GM19395 (cell line): ENCODE results near the gene DST.

Experiments used
- ATAC-seq: cut with Tn5 transposase; IDR thresholded peaks from one replicate; pipeline ENCODE4 v1.9.1; 2021; ENCODE audit warnings: mild to moderate bottlenecking, moderate library complexity; ENCODE audit not compliant: unreplicated experiment

The DST gene

DNA sequence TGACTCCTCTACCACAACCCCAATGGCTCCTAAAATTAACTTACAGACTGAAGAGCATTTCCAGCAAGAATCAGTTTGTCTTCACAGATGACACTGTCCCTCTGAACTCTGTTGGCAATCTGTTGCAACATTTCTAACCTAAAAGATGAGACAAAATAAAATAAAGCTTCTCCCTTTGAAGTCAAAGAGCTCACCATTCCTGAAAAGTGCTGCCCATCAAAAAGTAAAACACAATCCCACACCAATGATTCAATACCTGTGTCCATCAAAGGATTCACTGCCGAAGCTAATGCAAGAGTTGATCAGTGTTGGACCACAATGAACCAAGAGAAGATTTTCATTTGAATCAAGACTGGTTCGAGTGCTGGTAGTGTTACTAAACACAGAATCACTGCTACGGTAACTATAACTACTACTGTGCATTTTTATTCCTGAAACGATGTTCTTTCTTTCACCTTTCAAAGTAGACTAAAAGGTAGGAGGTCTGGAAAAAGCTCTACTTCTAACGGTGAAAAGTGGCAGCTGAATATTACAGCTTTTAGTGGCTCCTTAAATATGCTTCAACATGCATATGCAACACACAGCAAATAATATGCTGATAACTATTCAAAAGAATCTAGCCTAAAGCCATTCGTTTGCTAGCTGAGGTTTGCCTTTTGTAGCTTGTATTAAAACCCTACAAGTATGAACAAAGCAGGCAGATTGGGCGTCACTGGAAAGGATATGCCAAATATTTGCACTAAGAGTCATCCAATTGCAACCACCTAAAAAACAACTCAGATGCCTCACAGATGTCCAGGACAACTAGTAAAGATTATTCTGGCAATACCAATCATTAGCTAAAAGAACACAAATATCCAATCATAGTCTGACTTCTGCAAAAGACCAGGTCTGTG is at the start of gene DST:
Gene DST (minus strand): TSS at position 524 of the 896 bp plus-strand sequence.
- no peak for ATAC-seq

- ATAC-seq = no peak
Measured at GRCh38 chr6:56691814-56692213, 49.1 kb upstream of the DST start.

DNA sequence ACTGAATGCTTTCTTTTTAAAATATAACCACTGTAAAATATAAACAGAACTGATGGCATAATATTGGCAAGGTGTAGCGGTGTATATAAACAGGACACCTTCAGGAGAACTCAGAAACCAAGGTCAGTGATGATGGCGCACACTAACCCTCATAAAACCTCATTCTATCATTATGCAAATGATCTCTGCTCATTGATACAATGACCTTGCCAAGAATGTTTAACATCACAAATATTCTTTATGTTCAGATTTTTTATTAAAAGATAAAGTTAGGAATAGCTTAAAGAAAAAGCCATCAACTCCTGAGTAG is 48.6 kb upstream of the DST start:
- no peak for ATAC-seq

GRCh38 chr6:56690519-56691285 is 48.0 kb upstream of the DST start:
- no peak for ATAC-seq

GRCh38 chr6:56689663-56690062 is 47.0 kb upstream of the DST start:
- ATAC-seq = no peak

DNA sequence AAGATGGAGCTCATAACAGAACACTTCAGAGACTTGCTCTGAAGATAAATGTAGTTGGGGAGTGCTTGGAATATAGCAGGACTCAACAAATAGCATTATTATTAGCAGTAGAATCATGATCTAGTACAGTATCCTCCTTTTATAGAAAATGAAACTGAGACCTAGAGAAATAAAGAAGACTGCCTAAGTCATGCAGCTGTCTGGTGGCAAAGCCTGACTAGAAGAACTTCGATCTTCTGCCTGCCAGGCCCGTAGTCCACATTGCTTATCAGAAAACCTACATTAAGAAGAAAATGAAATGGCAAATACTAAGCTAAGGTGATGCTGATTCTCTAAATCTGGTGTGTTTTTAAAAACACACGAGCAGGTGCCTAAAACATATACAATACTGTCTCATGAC is 46.4 kb upstream of the DST start:
- ATAC-seq = peak; percentile 79

DNA sequence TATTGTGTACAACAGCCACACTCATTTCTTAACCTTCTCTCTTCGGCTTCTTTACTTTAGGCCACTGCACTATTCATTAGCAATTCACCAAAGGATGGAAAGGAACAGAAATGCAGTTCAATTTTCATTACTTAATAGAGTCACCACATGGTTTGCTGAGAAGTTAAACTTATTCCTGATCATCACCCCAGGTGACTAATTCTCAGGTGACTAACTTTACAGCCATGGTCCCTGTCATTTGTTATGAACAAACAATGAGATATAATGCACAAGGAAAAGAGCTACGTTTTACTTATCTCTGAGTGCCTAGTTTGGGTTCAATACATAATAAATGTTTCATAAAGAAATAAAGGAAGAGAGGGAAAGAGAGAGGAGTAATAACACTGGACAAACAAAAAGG is 45.8 kb upstream of the DST start:
- no peak for ATAC-seq

DNA sequence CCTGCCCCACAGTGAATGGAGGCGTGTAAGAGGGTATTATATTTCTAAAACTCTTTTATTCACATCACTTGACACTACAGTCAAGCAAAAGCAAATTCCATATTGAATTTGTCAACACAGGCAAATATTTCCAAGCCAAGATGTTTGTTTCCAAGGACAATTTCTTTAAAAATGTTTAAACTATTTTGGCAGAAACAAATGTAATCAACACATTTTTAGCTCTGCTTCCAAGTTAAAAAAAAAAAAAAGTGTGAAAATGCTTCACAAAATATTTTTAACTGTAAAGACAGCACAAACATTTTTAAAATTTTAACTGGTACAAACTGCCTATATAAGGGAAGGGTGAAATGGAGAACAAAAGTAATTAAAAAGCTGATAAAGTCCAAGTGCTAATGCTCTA is 44.9 kb upstream of the DST start:
- ATAC-seq = no peak

DNA sequence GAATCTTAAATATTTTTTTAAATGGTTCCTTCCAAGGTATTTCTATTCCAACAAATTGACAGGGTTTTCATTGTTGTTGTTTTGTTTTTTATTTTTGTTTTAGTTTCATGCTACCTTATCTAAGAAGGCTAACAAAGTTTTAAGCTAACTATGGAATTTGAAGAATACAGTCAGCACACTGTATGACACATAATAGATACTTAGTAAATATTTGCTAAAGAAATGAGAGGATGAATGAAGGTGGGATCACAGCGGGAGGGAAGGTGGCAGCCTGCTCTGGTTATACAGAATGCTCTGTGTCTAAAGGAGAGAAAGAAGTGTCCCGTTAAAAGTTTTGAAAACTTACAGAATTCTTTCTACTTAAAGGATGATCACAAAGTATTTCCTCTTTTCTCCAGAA is 43.7 kb upstream of the DST start:
- ATAC-seq = no peak

- ATAC-seq = no peak
Measured at GRCh38 chr6:56685994-56686393, 43.3 kb upstream of the DST start.

- ATAC-seq = no peak
Measured at GRCh38 chr6:56685102-56685733, 42.5 kb upstream of the DST start.

DNA sequence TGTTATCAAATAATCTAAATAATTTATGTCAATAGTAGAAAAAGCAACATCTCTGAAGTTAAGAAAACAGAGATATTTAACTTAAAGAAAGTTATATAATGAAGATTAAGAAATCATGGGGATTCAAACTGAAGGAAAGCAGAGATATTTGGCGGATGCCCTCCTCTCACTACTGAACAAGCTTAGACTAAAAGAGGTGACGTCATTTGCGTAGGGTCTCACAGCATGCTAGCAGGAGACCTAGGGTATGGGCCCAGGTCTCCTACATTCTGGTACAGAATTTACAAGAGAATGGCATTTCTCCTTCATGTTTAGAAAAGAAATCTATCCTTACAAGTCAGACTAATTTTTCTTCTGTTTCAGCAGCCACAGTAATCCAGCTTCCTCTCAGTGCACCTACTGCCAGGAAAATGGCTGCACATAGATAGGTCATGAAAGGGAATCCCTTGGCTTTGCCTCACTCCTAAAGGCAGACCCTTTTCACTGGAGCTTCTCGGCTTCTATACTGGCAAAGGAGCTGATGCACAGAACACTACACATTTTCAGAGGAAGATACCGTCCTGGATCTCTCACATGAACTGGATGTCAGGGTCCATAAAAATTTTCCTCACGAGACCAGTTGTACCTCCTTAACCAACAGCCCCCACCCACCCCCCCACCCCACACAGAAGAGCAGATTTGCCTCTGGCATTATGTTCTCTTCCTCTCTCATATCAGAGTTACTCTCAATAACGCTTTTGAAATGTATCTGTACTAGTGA is 41.8 kb upstream of the DST start:
- ATAC-seq = no peak

DNA sequence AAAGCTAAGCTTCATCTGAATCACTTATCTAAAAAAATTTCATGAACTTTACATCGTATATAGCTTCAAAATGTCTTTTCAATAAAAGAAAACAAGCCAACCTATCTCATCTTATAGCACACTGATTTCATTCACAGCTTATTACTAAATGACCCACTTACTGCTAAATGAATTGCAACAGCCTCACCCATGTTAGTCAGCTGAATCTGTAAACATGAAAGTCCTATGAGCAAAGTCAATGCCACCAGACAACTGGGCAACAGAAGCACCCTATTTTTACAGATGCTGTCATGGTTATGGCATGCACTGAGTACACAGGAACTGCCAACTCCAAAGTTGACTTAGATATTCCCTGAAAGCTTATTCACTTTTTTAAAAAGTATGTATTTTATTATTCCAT is 41.2 kb upstream of the DST start:
- ATAC-seq = no peak

GRCh38 chr6:56682635-56683034 is 39.9 kb upstream of the DST start:
- no peak for ATAC-seq

- ATAC-seq = no peak
Measured at GRCh38 chr6:56677559-56677958, 34.9 kb upstream of the DST start.

DNA sequence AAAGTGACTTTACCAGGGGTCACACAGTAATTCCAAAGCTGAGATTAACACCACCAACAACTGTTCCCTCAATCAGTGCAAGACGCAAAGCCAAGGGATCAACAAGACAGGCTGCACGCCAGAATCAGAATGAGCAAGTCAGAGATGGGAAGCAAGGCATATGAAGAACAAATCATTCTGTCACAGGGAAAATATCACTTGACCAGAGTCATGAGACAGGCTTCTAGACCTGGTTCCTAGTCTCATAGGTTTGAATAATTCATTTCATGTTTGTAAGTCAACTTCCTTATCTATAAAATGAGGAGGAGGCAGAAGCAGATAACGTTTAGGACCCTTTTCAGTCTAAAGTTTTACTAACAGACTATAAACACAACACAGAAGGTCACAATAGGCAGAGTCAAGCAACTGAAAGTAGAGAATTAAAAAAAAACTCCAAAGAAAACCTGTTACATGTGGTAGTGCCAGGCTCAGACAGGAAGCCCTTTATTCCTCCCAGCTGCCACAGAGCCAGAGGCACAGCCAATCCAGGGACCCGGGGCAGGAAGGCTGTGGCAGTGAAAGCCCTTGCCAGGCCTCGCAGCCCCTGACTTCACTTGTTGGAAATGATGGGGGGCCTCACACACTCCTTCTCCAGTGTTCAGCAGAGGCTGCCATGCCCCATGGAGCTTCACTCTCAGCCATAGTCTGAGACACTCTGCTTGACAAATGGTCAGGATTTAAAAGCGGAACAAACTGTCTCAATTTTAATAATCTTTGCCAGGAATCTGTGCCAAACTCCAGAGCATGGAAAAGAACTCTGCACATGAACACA is 29.2 kb upstream of the DST start:
- no peak for ATAC-seq

- no peak for ATAC-seq
Measured at GRCh38 chr6:56671160-56671559, 28.5 kb upstream of the DST start.

GRCh38 chr6:56669041-56669440 is 26.4 kb upstream of the DST start:
- no peak for ATAC-seq

GRCh38 chr6:56668158-56668557 is 25.5 kb upstream of the DST start:
- ATAC-seq = no peak

GRCh38 chr6:56667336-56667735 is 24.6 kb upstream of the DST start:
- no peak for ATAC-seq
